Left lung (tissue), 10 donors: ENCODE results near the gene DLX6. TPM values are rescaled to one million over a fixed set of nuclear protein-coding genes. Genes with fewer than 3 reads are reported as not detected.

Experiments used
- ATAC-seq: fragments of 200-7000 bp; cut with Tn5 transposase; one replicate; pipeline ENCODE4 v1.9.1; 2020; ENCODE audit warnings: moderate library complexity
- DNase-seq, 4 donors: peaks; one replicate each; pipeline ENCODE4 v3.0.0-alpha.2; 2013 to 2020
- H3K27ac ChIP-seq, 2 donors: fragments of 200-600 bp; sonication (generic) in 1 of 2; one replicate each; pipeline versions ENCODE4 v1.5.0 to v1.8.0; 2020 to 2021
- H3K27me3 ChIP-seq, 2 donors: fragments of 200-600 bp; sonication (generic) in 1 of 2; one replicate each; pipeline versions ENCODE4 v1.5.0 to v1.8.0; 2020 to 2021
- H3K36me3 ChIP-seq, 2 donors: fragments of 200-600 bp; sonication (generic) in 1 of 2; one replicate each; pipeline versions ENCODE4 v1.5.0 to v1.8.0; 2020 to 2021
- H3K4me1 ChIP-seq, 2 donors: fragments of 200-600 bp; one replicate each; pipeline ENCODE4 v1.8.0; 2021
- H3K4me3 ChIP-seq, 2 donors: fragments of 200-600 bp; sonication (generic) in 1 of 2; one replicate each; pipeline versions ENCODE4 v1.5.0 to v1.8.0; 2020 to 2021; ENCODE audit warnings: mild to moderate bottlenecking in 1 of 2
- H3K9me3 ChIP-seq, 2 donors: fragments of 200-600 bp; sonication (generic) in 1 of 2; one replicate each; pipeline versions ENCODE4 v1.5.0 to v1.8.0; 2020 to 2021
- CTCF ChIP-seq, 2 donors: fragments of 200-600 bp; sonication (generic) in 1 of 2; IDR thresholded peaks; one replicate each; pipeline versions ENCODE4 v1.5.0 to v1.8.0; 2021; ENCODE audit warnings: antibody characterized with exemption in 2 of 2
- intact Hi-C, 2 donors: fragments of 100-400 bp; cut with DNase I; formaldehyde crosslinking; loops; one replicate each; pipeline versions ENCODE4 v1.11.2 to v1.14.2; 2022
- polyA plus RNA-seq, 6 donors: library from polyadenylated mRNA; unstranded; fragments of 120-200 nt; gene quantifications; one replicate each; pipeline ENCODE4 v1.2.1, GENCODE V29; 2013; ENCODE audit not compliant: insufficient read length in 6 of 6
- total RNA-seq, 2 donors: library from RNA; stranded (reverse); fragmentation: NEBNext Ultra II Directional; extraction: Animal tissue kit (Norgen Biotek cat#: 25700); gene quantifications; one replicate each; pipeline ENCODE4 v1.2.1, GENCODE V29; 2021
- donor health status: DM: no; HTN: yes; CAD: no.
- donor health status: DM: no; HTN: no; CAD: no.

DLX6 gene
- total and polyA plus RNA-seq, 8 donors, result 0.14 TPM; not detected in 7

- H3K4me3 ChIP-seq, result no peak overlapping the region
- no peaks in the 10 kb centered on the region for H3K9me3 ChIP-seq
- intact Hi-C loops, result no loop called here
- ATAC-seq (no peak), DNase-seq (no peak)
- H3K36me3 ChIP-seq, result no peaks in the 10 kb centered on the region
- H3K4me1 ChIP-seq, result peaks cover 0 to 4% of the 10 kb centered on the region in 2 donors
- peaks cover 97 to 100% of the 10 kb centered on the region in 2 donors for H3K27me3 ChIP-seq
- no peak for TF ChIP-seq CTCF (IDR thresholded peaks at IDR 0.05)
- H3K27ac ChIP-seq, result no peak overlapping the region
Observed at GRCh38 chr7:97011536-97012364, 6.4 kb downstream of the DLX6 start.

- no peak for ATAC-seq
- H3K27me3 ChIP-seq, result peaks cover 97 to 100% of the 10 kb centered on the region in 2 donors
- no peak for DNase-seq
- intact Hi-C loops, result no loop called here
- no peak for TF ChIP-seq CTCF (IDR thresholded peaks at IDR 0.05)
- H3K4me3 ChIP-seq, result no peak overlapping the region
- H3K27ac ChIP-seq, result no peak overlapping the region
- H3K36me3 ChIP-seq, result no peaks in the 10 kb centered on the region
- no peaks in the 10 kb centered on the region for H3K4me1 ChIP-seq
- no peaks in the 10 kb centered on the region for H3K9me3 ChIP-seq
Observed at GRCh38 chr7:97012365-97013133, 7.2 kb downstream of the DLX6 start.

GRCh38 chr7:97013134-97013844 is 7.9 kb downstream of the DLX6 start:
- Histone ChIP-seq H3K4me3 (no peak overlapping the region), H3K4me1 (no peaks in the 10 kb centered on the region), H3K27me3 (peaks cover 97 to 100% of the 10 kb centered on the region in 2 donors), H3K36me3 (no peaks in the 10 kb centered on the region), H3K9me3 (no peaks in the 10 kb centered on the region), H3K27ac (no peak overlapping the region)
- no peak for ATAC-seq
- intact Hi-C loops, result no loop called here
- no peak for DNase-seq
- TF ChIP-seq CTCF (IDR thresholded peaks at IDR 0.05), result no peak

GRCh38 chr7:97013845-97014134 is 8.4 kb downstream of the DLX6 start:
- no peak for TF ChIP-seq CTCF (IDR thresholded peaks at IDR 0.05)
- Histone ChIP-seq H3K4me3 (no peak overlapping the region), H3K4me1 (no peaks in the 10 kb centered on the region), H3K36me3 (no peaks in the 10 kb centered on the region), H3K27ac (no peak overlapping the region), H3K27me3 (peaks cover 97 to 100% of the 10 kb centered on the region in 2 donors), H3K9me3 (no peaks in the 10 kb centered on the region)
- no peak for ATAC-seq
- no peak for DNase-seq
- intact Hi-C loops, result no loop called here
